MM.1S (cell line): ENCODE measurements around the gene LMOD3.

Experiments used
- DNase-seq: peaks from one replicate; pipeline ENCODE4 v3.0.0-alpha.2; 2015
- H2AFZ ChIP-seq: fragments of 300-600 bp; sonication (generic); 2 replicates; pipeline ENCODE4 v1.6.0; 2016; ENCODE audit warnings: antibody characterized with exemption, low read length
- H3F3A ChIP-seq: fragments of 300-600 bp; sonication (generic); 2 replicates; pipeline ENCODE4 v1.6.1; 2016; ENCODE audit warnings: mild to moderate bottlenecking, antibody characterized with exemption, low read length, moderate library complexity, mixed read lengths; ENCODE audit not compliant: insufficient read depth
- H3K27ac ChIP-seq: fragments of 300-600 bp; sonication (generic); 2 replicates; pipeline ENCODE4 v1.5.1; 2016; ENCODE audit warnings: mild to moderate bottlenecking, low read length
- H3K27me3 ChIP-seq: fragments of 300-600 bp; sonication (generic); replicated peaks from 2 replicates; pipeline ENCODE4 v1.6.0; 2016; ENCODE audit warnings: low read length; ENCODE audit not compliant: insufficient read depth
- H3K36me3 ChIP-seq: fragments of 300-600 bp; sonication (generic); replicated peaks from 2 replicates; pipeline ENCODE4 v1.6.1; 2016; ENCODE audit warnings: mild to moderate bottlenecking, low read length, mixed read lengths; ENCODE audit not compliant: insufficient read depth
- H3K4me1 ChIP-seq: fragments of 300-600 bp; sonication (generic); 2 replicates; pipeline ENCODE4 v1.6.1; 2016; ENCODE audit warnings: low read length, mixed read lengths
- H3K4me2 ChIP-seq: fragments of 300-600 bp; sonication (generic); 2 replicates; pipeline ENCODE4 v1.6.0; 2016; ENCODE audit warnings: low read depth, low read length
- H3K4me3 ChIP-seq: fragments of 300-600 bp; sonication (generic); 2 replicates; pipeline ENCODE4 v1.5.1; 2016; ENCODE audit warnings: low read length, mixed read lengths
- H3K79me2 ChIP-seq: fragments of 300-600 bp; sonication (generic); 2 replicates; pipeline ENCODE4 v1.6.1; 2016; ENCODE audit warnings: mixed run types, low read length, mixed read lengths
- H3K9ac ChIP-seq: fragments of 300-600 bp; sonication (generic); 2 replicates; pipeline ENCODE4 v1.6.1; 2016; ENCODE audit warnings: low read length, mixed read lengths
- H3K9me2 ChIP-seq: fragments of 300-600 bp; sonication (generic); replicated peaks from 2 replicates; pipeline ENCODE4 v1.6.1; 2016; ENCODE audit warnings: mild to moderate bottlenecking, low read length, mixed read lengths; ENCODE audit not compliant: insufficient read depth
- H3K9me3 ChIP-seq: fragments of 300-600 bp; sonication (generic); replicated peaks from 2 replicates; pipeline ENCODE4 v1.6.1; 2016; ENCODE audit warnings: mild to moderate bottlenecking, low read length, mixed read lengths; ENCODE audit not compliant: insufficient read depth
- H4K20me1 ChIP-seq: fragments of 300-600 bp; sonication (generic); 2 replicates; pipeline ENCODE4 v1.6.1; 2016; ENCODE audit warnings: mild to moderate bottlenecking, low read length, moderate library complexity, mixed read lengths; ENCODE audit not compliant: insufficient read depth
- EZH2 ChIP-seq: fragments of 300-600 bp; sonication (generic); optimal IDR thresholded peaks from 2 replicates; pipeline ENCODE3; 2017; ENCODE audit warnings: low read depth, mild to moderate bottlenecking, antibody characterized with exemption, low read length, mixed read lengths
- EZH2phosphoT487 ChIP-seq: fragments of 300-600 bp; sonication (generic); IDR thresholded peaks from 2 replicates; pipeline ENCODE4 v1.6.1; 2018; ENCODE audit warnings: antibody characterized with exemption, low read length
- TF ChIP-seq, protein P1 (sequence below): fragments of 300-600 bp; sonication (generic); IDR thresholded peaks from 2 replicates; pipeline ENCODE4 v1.5.1; 2016; ENCODE audit warnings: antibody characterized with exemption, low read length, mixed read lengths

LMOD3 gene

DNA sequence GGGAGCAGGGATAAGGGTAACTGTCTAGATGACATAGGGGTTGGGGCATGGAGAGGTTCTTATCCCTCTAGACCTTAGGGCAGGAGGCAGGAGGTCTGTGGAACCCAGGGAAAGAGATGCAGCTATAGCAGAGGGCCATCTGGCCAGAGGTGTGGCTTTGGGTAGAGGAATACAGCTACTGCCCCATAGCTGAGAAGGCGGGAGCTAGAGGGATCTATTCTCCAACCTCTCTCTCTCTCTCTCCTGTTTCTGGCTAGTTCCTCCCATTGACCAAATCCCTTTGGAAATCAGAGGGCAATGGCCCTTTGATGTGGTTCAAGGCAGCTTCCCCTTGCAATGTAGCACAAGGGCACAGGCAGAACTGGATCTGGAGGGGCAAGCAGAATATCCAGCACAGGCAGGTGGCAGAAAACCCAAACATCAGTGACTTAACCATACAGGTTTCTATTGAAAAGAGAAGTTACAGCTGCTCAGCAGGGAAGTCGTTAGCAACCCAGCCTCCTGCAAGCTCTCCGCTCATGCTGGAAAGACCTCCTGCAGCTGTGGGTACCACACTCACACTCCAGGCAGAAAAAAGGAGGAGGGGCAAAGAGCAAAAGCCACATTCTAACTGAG lies 22.3 kb upstream of the LMOD3 start:
- H3K4me2 ChIP-seq: no peak overlapping the region
- no peak for DNase-seq
- no peak overlapping the region for H3K27ac ChIP-seq
- no peak overlapping the region for H3K9ac ChIP-seq
- TF ChIP-seq EZH2 (no peak), EZH2phosphoT487 (no peak)
- TF ChIP-seq, protein P1, sequence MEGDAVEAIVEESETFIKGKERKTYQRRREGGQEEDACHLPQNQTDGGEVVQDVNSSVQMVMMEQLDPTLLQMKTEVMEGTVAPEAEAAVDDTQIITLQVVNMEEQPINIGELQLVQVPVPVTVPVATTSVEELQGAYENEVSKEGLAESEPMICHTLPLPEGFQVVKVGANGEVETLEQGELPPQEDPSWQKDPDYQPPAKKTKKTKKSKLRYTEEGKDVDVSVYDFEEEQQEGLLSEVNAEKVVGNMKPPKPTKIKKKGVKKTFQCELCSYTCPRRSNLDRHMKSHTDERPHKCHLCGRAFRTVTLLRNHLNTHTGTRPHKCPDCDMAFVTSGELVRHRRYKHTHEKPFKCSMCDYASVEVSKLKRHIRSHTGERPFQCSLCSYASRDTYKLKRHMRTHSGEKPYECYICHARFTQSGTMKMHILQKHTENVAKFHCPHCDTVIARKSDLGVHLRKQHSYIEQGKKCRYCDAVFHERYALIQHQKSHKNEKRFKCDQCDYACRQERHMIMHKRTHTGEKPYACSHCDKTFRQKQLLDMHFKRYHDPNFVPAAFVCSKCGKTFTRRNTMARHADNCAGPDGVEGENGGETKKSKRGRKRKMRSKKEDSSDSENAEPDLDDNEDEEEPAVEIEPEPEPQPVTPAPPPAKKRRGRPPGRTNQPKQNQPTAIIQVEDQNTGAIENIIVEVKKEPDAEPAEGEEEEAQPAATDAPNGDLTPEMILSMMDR: no peak
- H3K9me2 ChIP-seq: no peaks in the 10 kb centered on the region
- no peaks in the 10 kb centered on the region for H3K79me2 ChIP-seq
- H2AFZ ChIP-seq: no peak overlapping the region
- H3K27me3 ChIP-seq: no peaks in the 10 kb centered on the region
- H3K9me3 ChIP-seq: no peaks in the 10 kb centered on the region
- no peaks in the 10 kb centered on the region for H3K36me3 ChIP-seq
- no peaks in the 10 kb centered on the region for H4K20me1 ChIP-seq
- no peaks in the 10 kb centered on the region for H3K4me1 ChIP-seq
- H3F3A ChIP-seq: no peaks in the 10 kb centered on the region
- no peak overlapping the region for H3K4me3 ChIP-seq

DNA sequence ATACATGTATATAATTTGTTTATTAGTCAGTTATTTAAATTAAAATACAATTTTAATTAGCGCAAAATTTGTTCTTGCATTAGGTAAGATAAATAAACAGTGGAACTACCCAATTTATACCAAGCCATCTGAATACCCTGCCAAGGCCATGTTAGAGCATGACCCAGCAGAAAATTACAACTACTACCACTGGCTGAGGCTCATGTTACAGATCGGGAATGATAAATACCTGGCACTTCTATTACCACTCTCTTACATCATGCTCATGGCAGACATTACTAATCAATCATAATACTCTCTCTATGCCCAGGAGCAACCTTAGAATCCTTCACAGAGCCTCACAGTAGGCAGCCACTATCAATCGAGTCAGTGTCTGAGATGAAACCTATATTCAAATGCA lies 21.2 kb upstream of the LMOD3 start:
- Histone ChIP-seq H3K4me2 (no peak overlapping the region), H3K4me1 (no peaks in the 10 kb centered on the region), H3K36me3 (no peaks in the 10 kb centered on the region), H3K4me3 (no peak overlapping the region), H3K9me3 (no peaks in the 10 kb centered on the region), H3K9me2 (no peaks in the 10 kb centered on the region), H4K20me1 (no peaks in the 10 kb centered on the region), H3K27me3 (no peaks in the 10 kb centered on the region), H3K79me2 (no peaks in the 10 kb centered on the region), H3F3A (no peaks in the 10 kb centered on the region), H3K27ac (no peak overlapping the region), H2AFZ (no peak overlapping the region), H3K9ac (no peak overlapping the region)
- no peak for DNase-seq
- TF ChIP-seq EZH2: no peak
- TF ChIP-seq, protein P1: no peak
- no peak for TF ChIP-seq EZH2phosphoT487

DNA sequence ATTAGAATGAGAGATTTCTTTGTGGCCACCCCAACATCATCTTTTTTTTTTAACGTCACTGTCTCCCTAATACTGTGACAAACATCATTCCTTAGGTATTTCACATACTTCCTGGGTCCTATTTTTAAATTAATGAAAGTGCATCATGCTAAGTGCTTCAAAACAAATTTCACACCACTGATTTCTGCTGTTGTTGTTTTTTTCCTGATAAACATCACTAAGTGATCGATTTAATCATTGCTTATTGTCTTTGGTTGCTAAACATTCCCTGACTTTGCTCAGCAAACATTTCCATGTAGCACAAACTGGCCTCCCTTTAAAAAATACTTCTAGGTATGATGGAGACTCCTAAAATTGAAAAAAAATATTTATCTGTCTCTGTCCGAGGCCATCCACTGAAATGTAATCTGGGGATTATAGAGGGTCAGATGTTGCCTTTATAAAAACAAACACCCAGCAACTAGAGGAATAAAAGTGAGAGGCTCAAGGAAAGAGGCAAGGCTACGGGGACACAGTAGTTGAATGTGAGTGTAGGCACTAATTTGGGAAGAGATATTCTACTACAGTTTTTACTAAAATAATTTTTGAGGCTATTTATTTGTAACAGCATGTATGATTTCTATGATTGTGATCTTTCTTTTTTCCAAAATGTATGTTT lies 20.5 kb upstream of the LMOD3 start:
- no peak for DNase-seq
- Histone ChIP-seq H4K20me1 (no peaks in the 10 kb centered on the region), H3K27ac (no peak overlapping the region), H2AFZ (no peak overlapping the region), H3K4me3 (no peak overlapping the region), H3K79me2 (no peaks in the 10 kb centered on the region), H3F3A (no peaks in the 10 kb centered on the region), H3K4me1 (no peaks in the 10 kb centered on the region), H3K9ac (no peak overlapping the region), H3K36me3 (no peaks in the 10 kb centered on the region), H3K27me3 (no peaks in the 10 kb centered on the region), H3K4me2 (no peak overlapping the region), H3K9me3 (no peaks in the 10 kb centered on the region), H3K9me2 (no peaks in the 10 kb centered on the region)
- TF ChIP-seq EZH2 (no peak), EZH2phosphoT487 (no peak)
- TF ChIP-seq, protein P1: no peak
